Glutamatergic neuron (in vitro differentiated cells): ENCODE results near the gene TIE1. TPM values are rescaled to one million over a fixed set of nuclear protein-coding genes. Genes with fewer than 3 reads are reported as not detected.

Experiments used
- DNase-seq: peaks from one replicate; pipeline ENCODE4 v3.0.0; 2022
- H3K27ac Mint-ChIP-seq: one replicate; pipeline ENCODE4 v1.8.0; 2020; ENCODE audit warnings: mild to moderate bottlenecking, mixed read lengths, inconsistent platforms; ENCODE audit not compliant: unreplicated experiment
- H3K27me3 Mint-ChIP-seq: one replicate; pipeline ENCODE4 v1.8.0; 2020; ENCODE audit warnings: mild to moderate bottlenecking, moderate library complexity, mixed read lengths, inconsistent platforms; ENCODE audit not compliant: unreplicated experiment
- H3K36me3 Mint-ChIP-seq: one replicate; pipeline ENCODE4 v1.8.0; 2020; ENCODE audit warnings: mild to moderate bottlenecking, mixed read lengths, inconsistent platforms; ENCODE audit not compliant: unreplicated experiment
- H3K4me1 Mint-ChIP-seq: one replicate; pipeline ENCODE4 v1.8.0; 2020; ENCODE audit warnings: mild to moderate bottlenecking, low read depth, mixed read lengths, inconsistent platforms; ENCODE audit not compliant: unreplicated experiment
- H3K4me3 Mint-ChIP-seq: one replicate; pipeline ENCODE4 v1.8.0; 2020; ENCODE audit warnings: mild to moderate bottlenecking, mixed read lengths, inconsistent platforms; ENCODE audit not compliant: unreplicated experiment
- H3K9me3 Mint-ChIP-seq: one replicate; pipeline ENCODE4 v1.8.0; 2020; ENCODE audit warnings: mild to moderate bottlenecking, moderate library complexity, mixed read lengths, inconsistent platforms; ENCODE audit not compliant: unreplicated experiment
- CTCF ChIP-seq: fragments of 200-600 bp; sonication (generic); IDR thresholded peaks from one replicate; pipeline ENCODE4 v1.5.0; 2021; ENCODE audit not compliant: partially characterized antibody, unreplicated experiment
- total RNA-seq: library from RNA; stranded (reverse); fragmentation: NEBNext Ultra II Directional; extraction: Animal tissue kit (Norgen Biotek cat#: 25700); gene quantifications from one replicate; pipeline ENCODE4 v1.2.1, GENCODE V29; 2021; ENCODE audit not compliant: unreplicated experiment

Gene TIE1
- total RNA-seq, 1 donor from 2014 or later, result 11.3 TPM

GRCh38 chr1:43363283-43363934, 62.6 kb downstream of the TIE1 start:
- Mint-ChIP-seq H3K36me3 (peaks cover 6% of the 10 kb centered on the region), H3K4me3 (no peak overlapping the region), H3K4me1 (peaks cover 11% of the 10 kb centered on the region), H3K27ac (no peak overlapping the region), H3K27me3 (peaks cover 5% of the 10 kb centered on the region), H3K9me3 (peaks cover 7% of the 10 kb centered on the region)
- no peak for TF ChIP-seq CTCF
- no peak for DNase-seq

- H3K4me3 Mint-ChIP-seq, result no peak overlapping the region
- peaks cover 6% of the 10 kb centered on the region for H3K36me3 Mint-ChIP-seq
Measured at GRCh38 chr1:43363935-43364525, 63.2 kb downstream of the TIE1 start.

GRCh38 chr1:43365678-43366077, 64.9 kb downstream of the TIE1 start:
- Mint-ChIP-seq H3K4me1 (peaks cover 8% of the 10 kb centered on the region), H3K9me3 (peaks cover 7% of the 10 kb centered on the region), H3K36me3 (peaks cover 6% of the 10 kb centered on the region), H3K4me3 (peak overlapping the region; percentile 65), H3K27ac (no peak overlapping the region), H3K27me3 (peaks cover 5% of the 10 kb centered on the region)
- no peak for DNase-seq
- TF ChIP-seq CTCF, result no peak

More at GRCh38 chr1:43363935-43364525, 63.2 kb downstream of the TIE1 start:
- Mint-ChIP-seq H3K9me3 (peaks cover 7% of the 10 kb centered on the region), H3K27ac (peak overlapping the region; percentile 38), H3K4me1 (peaks cover 14% of the 10 kb centered on the region), H3K27me3 (peaks cover 5% of the 10 kb centered on the region)
- no peak for DNase-seq
- no peak for TF ChIP-seq CTCF

- DNase-seq, result no peak
- TF ChIP-seq CTCF, result no peak
- Mint-ChIP-seq H3K4me1 (peaks cover 8% of the 10 kb centered on the region), H3K27ac (no peak overlapping the region), H3K27me3 (peaks cover 5% of the 10 kb centered on the region), H3K9me3 (peaks cover 6% of the 10 kb centered on the region), H3K4me3 (peak overlapping the region; percentile 65), H3K36me3 (peaks cover 6% of the 10 kb centered on the region)
Measured at GRCh38 chr1:43366179-43366578, 65.4 kb downstream of the TIE1 start.

GRCh38 chr1:43366601-43367025, 65.8 kb downstream of the TIE1 start:
- Mint-ChIP-seq H3K36me3 (peaks cover 6% of the 10 kb centered on the region), H3K27ac (no peak overlapping the region), H3K4me1 (peaks cover 5% of the 10 kb centered on the region), H3K27me3 (peaks cover 5% of the 10 kb centered on the region), H3K9me3 (peaks cover 4% of the 10 kb centered on the region), H3K4me3 (peak overlapping the region; percentile 87)
- no peak for DNase-seq
- TF ChIP-seq CTCF, result no peak
